Right hindlimb (tissue), 1 donor: ENCODE measurements around the gene MRPS11.
A peak's percentile ranks its signal among the peaks of the same experiment; 100 is the strongest.
"Not testable (repeated sequence)": the region's sequence is repeated elsewhere in the genome, so short reads cannot be mapped to it uniquely, and the experiment has no call there.

Experiments used
- DNase-seq: peaks from one replicate; pipeline ENCODE4 v3.0.0-alpha.2; 2018

The MRPS11 gene

DNA sequence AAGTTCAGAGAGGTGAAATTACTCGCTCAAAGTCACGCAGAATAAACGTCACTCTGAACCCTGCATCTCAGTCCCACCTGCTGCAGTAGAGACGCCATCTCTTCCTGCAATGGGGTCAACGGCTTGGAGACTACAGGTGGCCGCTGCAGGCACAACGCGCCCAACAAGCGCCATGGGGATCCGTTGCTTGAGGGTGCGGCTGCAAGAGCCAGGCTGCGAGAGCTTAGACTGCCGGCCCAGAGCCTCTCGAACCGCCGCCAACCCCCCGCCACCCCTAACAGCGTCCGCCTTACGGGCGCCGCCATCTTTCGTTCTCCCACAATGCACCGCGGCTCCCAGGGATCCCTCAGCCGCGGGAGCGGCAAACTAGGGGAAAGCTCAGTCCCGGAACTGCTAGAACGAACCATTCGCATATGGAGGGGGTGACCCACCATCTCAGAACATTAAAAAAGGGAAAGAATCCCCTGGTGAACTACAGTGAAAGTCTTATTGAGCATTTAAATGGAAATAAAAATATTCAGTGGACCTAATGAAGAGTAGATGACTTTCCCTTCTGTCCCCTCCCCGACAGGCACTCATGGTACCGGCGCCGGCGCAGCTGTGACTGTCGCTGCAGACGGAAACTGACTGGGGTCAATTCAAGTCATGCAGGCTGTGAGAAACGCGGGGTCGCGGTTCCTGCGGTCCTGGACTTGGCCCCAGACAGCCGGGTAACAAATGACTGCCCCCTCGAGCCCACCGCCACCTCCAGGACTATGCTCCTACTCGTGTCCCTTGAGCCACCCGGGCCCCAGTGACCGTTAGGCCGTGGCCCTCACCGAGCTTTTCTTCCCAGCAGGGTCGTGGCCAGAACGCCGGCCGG, at the start of gene MRPS11, which contains the start of gene MRPL46:
Gene MRPS11 (plus strand): TSS at position 636 of the 862 bp plus-strand sequence. CDS start 10 bp downstream, at position 646.
Gene MRPL46 (minus strand): TSS at position 316 of the 862 bp plus-strand sequence. CDS start 11 bp downstream, at position 305.
- DNase-seq = peak; percentile 93

DNA sequence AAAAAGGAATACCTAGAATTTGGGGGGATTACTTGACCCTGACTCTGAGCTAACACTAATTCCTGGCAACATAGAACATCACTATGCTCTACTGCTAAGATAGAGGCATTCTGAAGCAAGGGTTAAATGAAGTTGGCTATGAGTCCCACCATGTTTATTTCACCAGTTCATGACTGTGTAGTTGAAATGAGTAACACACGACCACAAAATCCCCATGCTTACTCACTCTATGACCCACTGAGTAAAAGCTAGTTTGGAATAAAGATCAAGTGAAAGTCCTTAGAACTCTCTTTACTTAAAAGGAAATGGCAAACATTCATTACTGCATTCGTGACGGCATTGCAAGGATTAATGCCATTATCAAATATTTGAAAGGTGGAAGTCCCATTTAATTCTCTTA, 47.7 kb upstream of the MRPS11 start:
- DNase-seq = no peak

DNA sequence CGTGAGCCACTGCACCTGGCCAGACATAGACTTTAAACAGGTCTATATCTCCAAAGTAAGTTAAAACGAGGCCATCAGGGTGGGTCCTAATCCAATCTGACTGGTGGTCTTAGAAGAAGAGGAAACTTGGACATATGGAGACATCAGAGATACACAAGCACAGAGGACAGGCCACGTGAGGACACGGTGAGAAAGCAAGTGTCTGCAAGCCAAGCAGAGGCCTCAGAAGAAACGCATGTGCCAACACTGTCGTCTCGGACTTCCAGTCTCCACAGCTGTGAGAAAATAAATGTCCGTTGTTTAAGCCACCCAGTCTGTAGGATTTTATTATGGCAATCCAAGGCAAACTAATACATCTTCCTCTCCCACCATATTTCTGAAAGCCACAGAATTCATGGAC, 44.2 kb upstream of the MRPS11 start:
- DNase-seq = no peak

DNA sequence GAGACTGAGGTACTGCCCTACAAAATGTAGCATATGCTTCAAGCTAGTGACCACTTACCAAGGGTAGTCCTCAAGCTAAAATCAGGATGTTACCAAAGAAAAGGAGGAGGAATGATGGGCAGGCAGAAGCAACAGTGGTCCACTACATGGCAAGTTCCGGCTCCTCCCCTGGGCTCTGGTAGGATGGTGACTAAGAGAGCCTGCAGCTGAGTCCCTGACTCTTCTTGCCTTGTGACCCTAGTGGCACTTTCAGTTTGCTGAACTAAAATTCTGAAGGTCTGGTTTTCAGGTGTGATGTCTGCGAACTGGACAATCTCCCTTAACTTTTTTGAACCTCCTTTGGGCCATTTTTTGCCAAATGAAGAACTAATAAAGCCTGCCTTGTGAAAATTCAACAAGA, 41.2 kb upstream of the MRPS11 start:
- DNase-seq = no peak

DNA sequence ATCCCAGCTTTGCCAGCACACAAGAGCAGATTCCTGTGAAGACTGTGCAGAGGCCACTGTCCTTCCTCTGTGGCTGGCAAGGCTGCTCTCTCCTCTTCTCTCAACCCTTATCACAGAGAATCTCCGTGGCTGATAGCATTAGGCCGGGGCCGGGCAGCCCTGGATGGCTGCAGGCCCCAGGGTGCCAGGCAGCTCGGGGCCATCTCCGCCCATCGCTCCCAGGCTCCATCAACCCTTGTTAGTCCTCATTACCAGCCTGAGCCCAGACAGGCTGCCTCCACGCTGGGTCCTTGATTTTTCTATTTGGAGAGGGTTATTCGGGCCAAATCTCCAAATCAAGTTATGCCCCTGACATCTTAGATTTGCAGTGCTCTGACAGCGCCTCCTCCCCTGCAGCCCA, 39.5 kb upstream of the MRPS11 start:
- DNase-seq = no peak

DNA sequence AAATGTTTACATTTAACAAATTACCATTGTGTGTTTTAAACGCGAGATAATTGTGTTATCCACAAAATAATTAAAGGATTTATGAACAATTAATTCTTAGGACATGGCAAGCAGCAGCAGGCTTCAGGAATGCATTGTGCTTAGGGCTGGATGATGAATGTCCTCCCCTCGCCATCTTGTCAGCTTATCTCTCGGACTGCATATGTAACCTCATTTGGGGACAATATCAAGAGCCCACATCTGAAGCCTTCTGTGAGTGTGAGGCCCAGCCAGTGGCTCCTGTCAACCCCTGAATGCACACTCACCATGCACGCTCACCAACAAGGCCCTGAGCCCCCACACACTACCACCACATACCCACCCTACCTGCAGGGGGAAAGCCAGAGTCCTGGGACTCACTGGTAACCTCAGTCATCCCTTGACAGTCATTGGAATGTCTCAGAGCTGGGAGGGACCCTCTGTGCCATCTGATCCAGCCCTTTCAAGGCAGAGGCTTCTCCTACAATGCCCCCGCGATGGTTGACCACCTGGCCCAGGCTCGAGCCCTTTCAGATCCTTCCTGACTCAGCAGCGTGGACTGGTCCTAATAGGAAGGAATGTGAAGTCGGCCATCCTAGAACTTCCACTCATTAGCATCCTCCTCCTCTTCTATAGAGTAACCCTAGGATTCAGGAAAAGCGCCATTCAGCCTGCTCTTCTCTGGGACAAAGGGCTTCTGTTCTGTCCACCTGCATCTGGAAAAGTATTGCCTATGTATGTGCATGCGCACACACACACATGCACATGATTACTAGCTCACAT, 38.5 kb upstream of the MRPS11 start:
- DNase-seq = no peak

DNA sequence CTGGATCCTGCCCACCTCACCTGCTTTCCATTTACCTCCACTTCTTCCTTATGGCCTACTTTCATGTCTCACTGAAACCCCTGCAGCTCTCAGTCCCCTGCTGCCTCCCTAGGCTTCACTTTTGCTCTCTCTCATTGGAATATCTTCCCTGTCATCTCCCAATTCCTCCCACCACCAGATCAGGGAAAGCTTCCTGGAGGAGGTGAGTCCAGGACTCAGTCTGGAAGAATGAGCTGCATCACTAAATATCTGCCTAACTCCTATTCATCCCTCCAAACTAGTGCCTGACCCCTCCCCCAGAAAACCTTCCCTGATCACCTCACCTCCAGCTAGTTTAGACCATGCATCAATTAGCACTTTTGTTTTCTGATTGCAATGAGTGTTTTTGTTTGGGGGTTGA, 37.5 kb upstream of the MRPS11 start:
- no peak for DNase-seq

DNA sequence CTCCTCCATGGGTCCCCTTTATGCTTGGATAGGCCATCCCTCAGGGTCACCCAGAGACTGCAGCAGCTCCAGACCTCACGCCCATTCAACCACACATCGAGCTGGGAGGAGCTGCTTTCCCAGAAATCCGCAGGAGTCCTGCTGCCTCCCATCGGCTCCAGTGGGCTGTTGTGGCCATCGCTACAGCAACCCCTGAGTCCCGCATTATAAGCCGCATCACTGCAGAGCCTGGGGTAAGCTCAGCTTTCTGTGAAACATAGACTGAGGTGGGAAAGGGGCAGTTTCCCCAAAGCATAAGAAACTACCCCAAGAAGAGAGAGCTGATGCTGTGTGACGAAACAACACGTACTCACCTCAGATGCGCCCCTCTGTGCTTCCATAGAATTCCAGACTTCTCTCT, 36.1 kb upstream of the MRPS11 start:
- no peak for DNase-seq

DNA sequence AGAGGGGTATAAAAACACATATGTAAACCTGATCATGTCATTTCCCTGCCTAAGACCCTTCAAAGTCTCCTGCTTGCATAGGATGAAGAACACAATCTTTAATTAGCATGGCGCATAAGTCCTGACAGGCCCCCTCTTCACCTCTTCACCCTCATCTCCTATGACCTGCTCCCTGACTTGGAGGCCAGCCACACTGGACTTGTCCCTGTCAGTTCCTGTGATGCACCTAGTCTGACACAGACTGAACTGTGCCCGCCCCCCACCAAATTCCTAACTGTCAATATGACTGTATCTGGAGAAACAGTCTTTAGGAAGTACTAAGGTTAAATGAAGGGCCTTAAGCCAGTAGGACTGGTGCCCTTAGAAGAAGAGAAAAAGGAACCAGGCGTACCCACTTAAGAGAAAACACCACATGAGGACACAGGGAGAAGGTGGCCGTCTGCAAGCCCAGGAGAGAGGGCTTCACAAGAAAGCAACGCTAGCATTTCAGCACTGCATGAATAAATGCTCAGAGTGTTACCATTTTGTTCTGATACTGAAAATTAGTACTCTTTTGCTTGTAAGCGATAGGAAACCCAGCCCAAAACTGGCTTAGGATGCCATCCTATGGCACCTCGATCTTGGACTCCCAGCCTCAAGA, 34.3 kb upstream of the MRPS11 start:
- DNase-seq = no peak

DNA sequence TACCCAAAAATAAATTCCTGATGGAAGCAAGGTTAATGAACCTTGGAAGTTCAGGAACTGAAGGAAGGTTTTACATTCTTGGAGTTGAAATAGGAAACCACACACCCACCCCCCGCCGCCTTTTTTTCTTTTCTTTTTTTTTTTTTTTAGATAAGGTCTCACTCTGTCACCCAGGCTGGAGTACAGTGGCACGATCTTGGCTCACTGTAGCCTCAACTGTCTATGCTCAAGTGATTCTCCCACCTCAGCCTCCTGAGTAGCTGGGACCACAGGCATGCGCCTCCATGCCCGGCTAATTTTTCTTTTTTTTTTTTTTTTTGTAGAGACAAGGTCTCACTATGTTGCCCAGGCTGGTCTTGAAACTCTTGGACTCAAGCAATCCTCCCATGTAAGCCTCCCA, 33.4 kb upstream of the MRPS11 start:
- DNase-seq = not testable (repeated sequence)

DNA sequence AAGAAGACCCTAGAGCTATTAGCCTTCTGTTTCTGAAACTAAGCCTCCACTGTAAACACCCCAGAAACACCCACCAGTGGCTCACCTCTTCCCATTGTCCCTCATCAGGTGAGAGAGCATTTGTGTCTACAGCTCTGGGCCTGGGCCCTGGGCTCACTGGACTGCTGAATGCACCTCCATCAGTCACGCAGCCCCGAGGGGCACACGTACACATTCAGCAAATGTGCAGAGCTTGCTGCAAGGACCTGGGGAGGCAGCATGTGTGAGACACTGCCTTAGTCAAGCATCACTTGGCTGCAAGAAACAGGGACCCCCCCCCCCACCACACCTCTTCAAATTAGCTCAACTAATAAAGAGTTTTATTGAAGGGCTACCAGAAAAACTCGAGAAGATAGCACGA, 29.3 kb upstream of the MRPS11 start:
- no peak for DNase-seq

DNA sequence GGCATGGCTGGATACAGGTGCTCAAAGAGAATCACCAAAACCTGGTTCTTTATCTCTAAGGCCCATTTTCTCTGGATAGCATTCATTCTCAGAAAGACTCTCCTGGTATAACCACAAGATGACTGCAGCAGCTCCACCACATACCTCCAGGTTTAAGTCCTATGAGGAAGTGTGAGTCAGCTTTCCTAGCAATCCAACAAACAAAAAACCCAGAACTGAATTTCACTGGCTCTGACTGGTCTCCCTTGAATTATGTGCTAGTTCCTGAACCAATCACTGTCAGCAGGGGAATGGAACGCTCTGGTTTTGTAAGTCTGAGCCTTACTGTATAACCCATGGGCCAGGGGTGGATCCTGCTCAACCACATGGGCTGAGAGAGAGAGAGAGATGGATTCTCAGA, 27.5 kb upstream of the MRPS11 start:
- no peak for DNase-seq

DNA sequence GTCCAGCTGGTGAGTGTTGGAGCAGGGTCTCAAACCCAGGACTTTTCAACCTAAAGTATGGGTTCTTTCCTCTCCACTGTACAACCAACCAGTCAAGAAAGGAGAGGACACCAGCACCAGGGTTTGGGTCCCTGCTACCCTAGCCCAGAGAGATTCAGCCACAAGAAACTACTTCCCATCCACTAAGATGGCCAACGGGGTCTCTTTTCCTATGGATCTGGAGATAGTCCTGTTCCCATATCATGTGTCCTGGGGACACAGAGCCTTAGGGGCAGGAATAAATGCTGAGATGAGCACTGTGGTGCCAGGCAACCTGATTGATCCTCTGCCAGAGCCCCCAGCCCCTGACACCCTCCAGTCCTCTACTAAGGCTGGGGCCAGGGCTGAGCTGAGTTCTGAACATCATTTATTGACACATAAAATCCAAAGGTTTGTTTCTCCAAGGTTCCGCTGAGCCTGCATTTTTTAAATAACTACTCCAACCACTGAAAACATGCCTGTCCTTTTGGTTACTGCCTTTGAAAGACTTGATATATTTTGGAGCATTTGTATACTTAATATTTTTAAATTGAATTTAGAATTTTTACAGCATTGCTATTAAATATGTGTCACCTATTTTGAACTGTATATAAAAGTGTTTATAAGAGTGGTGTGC, 26.3 kb upstream of the MRPS11 start:
- DNase-seq = no peak

DNA sequence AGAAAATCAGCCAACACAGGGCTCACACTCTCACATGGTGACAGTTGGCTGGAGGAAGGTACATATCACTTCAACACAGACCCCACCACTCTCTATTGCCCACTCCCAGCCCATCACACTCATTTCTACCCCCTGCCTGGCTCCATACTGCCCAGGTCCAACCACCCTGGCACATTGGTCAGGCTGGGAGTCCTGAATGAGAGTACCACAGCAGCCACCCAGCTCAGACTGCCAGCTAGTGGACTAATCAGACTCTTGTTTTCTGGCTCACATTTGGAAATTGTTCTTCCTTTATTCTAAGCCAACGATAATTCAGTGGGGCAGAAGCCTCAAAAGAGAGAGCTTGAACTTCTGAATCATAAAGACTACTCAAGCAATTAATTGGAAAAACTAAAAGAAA, 20.3 kb upstream of the MRPS11 start:
- no peak for DNase-seq

DNA sequence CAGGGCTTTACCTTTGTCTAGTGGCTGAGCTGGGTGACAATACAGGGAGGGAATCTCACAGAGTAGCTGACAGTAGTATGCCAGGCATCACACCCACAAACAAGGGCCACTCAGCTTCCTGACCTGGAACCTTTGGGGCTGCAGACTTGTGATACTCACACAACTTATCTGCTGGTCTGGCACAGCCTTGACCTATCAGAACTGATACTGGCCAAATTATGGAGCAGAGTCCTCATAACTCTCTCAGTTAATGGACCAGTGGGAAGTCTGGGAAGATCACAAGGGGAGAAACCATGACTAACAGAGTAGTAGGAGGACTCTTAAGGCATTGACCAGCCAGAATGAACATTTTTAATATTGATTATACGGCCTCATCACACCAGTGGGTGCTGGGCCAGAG, 19.8 kb upstream of the MRPS11 start:
- no peak for DNase-seq

DNA sequence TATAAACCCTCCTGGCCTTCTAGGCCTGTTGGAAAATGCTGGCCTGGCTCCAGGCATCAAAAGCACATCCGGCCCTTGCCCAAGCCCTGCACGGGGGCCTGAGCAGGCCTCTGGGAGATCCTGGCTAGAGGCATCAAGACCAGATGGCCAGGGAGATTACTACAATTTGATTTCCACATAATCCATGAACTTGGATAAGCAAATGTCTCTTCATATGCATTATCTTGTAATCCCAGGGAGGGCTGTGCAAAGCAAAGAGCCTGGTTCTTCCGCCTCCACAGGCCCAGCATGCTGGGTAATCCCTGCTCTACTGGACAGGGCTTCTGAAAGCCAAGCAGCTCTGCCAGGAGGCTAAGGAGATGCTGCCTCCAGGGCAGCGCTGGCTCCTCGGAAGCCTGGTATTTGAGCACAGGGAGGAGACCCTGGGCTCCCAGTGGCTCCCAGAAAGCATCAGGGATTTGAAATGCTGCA, 18.5 kb upstream of the MRPS11 start:
- DNase-seq = no peak

DNA sequence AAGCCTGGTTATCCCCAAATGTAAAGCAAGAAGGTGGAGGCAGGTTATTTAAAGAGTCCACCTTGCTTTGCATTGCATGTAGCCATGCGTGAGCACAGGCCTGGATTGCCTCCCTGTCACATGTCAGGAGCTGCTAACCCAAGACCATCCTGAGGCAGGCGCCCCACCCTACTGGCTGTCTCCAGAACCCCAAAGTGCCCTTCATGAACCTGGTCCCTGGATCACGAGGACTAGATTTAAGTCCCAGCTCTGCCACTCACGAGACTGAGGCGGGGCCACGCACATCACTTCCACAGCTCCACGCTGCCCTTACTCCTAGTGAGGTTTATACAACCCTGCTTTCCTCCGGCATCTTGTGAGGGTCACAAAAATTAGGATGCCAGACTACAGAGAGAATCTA, 17.9 kb upstream of the MRPS11 start:
- DNase-seq = no peak

DNA sequence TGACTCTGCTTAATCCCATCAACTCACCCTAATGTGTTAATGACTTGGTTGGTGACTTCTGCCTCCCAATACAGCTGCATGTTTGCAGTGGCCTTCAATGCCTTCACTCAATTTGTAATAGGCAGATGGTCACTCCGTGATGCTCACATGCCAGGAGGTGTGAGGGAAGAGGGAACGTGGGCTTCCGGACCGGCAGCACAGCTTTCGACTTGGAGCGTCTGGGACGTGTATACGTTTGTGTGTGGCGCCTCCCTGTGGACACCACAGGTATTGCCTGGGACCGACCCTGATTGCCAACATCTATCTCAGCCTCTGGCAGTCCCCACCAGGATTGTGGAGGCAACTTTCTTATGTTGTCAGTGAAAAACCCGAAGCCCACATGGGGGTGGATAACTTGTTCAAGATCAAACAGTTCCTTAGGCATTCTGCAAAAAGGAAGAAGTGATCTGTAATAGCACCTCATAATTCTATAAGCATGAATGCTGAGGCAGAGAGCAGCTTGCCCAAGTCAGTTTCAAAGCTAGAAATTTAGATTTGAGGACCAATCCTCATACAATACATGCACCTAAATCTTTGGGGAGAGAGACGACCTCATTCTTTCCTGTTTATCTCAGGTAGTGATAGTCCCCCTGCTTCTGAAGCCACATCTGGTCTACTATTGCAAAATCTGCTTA, 17.2 kb upstream of the MRPS11 start:
- DNase-seq = peak; percentile 61

DNA sequence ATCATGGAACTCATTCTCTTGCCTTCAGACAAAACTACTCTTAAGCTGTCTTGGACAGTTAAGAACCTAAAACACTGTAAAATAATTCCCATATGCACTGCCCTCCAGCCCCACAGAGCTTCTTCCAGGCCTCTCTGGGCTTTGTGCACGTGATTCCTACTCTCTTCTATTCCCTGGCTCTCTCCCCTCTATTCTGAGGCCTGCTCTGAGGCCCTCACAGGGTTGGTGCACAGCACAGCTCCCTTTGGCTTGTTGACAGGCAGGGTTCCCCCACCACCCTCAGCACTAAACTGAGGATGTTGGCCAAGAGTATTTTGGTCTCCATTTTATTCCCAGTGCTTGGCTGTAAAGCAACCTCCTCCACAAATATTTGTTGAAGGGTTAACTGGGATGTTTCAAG, 13.9 kb upstream of the MRPS11 start:
- DNase-seq = no peak

DNA sequence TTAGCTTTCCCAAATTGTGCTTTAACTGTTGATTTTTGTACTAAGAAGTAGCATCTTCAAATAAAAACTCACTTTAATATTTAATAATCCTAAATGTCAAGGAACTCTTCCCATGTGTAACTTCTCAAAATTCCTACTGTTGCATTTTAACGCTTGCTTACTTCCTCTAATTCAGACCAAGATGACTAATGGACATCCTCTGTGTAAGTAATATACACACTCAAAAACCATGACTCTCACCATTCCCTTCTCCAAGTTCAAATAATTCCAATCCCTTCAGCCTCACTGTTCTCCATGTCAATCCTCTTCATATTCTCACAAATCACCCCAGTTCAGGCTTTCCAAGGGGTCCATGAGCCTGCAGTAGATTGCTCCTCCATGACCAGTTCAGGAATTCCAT, 13.3 kb upstream of the MRPS11 start:
- DNase-seq = no peak

DNA sequence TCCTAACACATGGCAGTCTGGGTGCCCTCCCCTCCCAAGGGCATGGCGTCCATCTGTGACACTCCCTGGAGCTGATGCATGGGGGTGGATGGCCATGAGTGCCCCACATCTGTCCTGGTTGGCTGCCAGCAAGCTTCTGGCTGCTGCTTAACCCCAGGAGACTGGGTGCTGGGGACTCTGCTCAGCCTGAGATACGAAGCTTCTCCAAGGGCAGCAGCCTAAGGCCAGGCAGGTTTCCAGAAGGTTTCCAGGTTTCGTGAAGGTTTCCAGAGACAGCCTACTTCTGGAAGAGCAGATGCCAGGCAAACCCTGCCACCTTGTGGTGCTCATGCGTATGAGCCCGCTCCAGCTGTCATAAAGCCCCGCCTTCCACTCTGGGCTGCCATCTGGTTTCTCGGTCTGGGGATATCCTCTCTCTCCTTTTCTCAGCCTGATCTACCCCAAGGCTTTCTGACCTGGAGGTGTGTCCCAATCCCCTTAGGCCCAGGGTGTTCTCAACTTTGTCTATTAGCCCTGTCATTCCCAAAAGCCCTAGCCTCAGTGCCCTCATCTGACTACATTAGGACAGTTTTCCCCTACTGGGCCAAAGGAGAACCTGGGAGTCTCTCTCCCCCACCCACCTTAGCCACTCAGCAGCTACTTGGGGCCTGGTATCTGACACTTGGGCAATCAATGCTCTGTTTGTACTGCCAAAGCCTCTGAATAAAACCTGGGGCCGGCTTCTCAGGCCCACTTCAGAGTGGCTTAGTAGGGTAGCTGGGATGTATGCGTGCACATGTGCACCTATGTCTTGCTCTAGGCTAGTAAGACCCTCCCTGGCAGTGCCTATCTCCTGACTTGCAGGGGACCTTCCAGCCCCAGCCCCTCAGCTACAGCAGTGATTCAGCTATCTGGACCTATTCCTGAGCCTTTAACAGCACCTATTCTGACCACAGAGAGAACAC, 12.4 kb upstream of the MRPS11 start:
- peak; percentile 68 for DNase-seq
